ENCODE results near the gene PDIA4.

The PDIA4 gene

GRCh38 chr7:148958061-148958460, 70.2 kb downstream of the PDIA4 start:
- Histone ChIP-seq H3K27ac (ENCODE audit: poor library complexity, severe bottlenecking) (no peak overlapping the region), H3K4me3 (ENCODE audit: severe bottlenecking) (no peak overlapping the region), H3K4me1 (ENCODE audit: insufficient read depth, poor library complexity, severe bottlenecking) (no peaks in the 10 kb centered on the region), H3K36me3 (ENCODE audit: low read depth) (no peaks in the 10 kb centered on the region), H3K27me3 (ENCODE audit: insufficient read depth, poor library complexity, severe bottlenecking) (no peaks in the 10 kb centered on the region), H3K9me3 (ENCODE audit: severe bottlenecking) (no peaks in the 10 kb centered on the region)
- no peak for DNase-seq (ENCODE audit: low spot score)
- no peak for TF ChIP-seq CTCF (IDR thresholded peaks at IDR 0.05; ENCODE audit: poor library complexity, severe bottlenecking)
- no peak for ATAC-seq (ENCODE audit: low read depth)

- DNase-seq (ENCODE audit: low spot score), result no peak
- Histone ChIP-seq H3K27ac (ENCODE audit: poor library complexity, severe bottlenecking) (no peak overlapping the region), H3K4me3 (ENCODE audit: severe bottlenecking) (no peak overlapping the region), H3K9me3 (ENCODE audit: severe bottlenecking) (no peaks in the 10 kb centered on the region), H3K4me1 (ENCODE audit: insufficient read depth, poor library complexity, severe bottlenecking) (no peaks in the 10 kb centered on the region), H3K36me3 (ENCODE audit: low read depth) (no peaks in the 10 kb centered on the region), H3K27me3 (ENCODE audit: insufficient read depth, poor library complexity, severe bottlenecking) (no peaks in the 10 kb centered on the region)
- ATAC-seq (ENCODE audit: low read depth), result no peak
- no peak for TF ChIP-seq CTCF (IDR thresholded peaks at IDR 0.05; ENCODE audit: poor library complexity, severe bottlenecking)
Observed at GRCh38 chr7:148954766-148955165, 73.5 kb downstream of the PDIA4 start.

- ATAC-seq (ENCODE audit: low read depth) (no peak), DNase-seq (ENCODE audit: low spot score) (no peak)
- H3K27me3 ChIP-seq (ENCODE audit: insufficient read depth, poor library complexity, severe bottlenecking), result no peaks in the 10 kb centered on the region
- H3K9me3 ChIP-seq (ENCODE audit: severe bottlenecking), result no peaks in the 10 kb centered on the region
- H3K27ac ChIP-seq (ENCODE audit: poor library complexity, severe bottlenecking), result no peak overlapping the region
- no peaks in the 10 kb centered on the region for H3K4me1 ChIP-seq (ENCODE audit: insufficient read depth, poor library complexity, severe bottlenecking)
- no peak for TF ChIP-seq CTCF (IDR thresholded peaks at IDR 0.05; ENCODE audit: poor library complexity, severe bottlenecking)
- H3K4me3 ChIP-seq (ENCODE audit: severe bottlenecking), result no peak overlapping the region
- H3K36me3 ChIP-seq (ENCODE audit: low read depth), result no peaks in the 10 kb centered on the region
Observed at GRCh38 chr7:148953676-148954075, 74.6 kb downstream of the PDIA4 start.

Data from RWPE2 (cell line).